ENCODE results near the gene LPIN1.

DNA sequence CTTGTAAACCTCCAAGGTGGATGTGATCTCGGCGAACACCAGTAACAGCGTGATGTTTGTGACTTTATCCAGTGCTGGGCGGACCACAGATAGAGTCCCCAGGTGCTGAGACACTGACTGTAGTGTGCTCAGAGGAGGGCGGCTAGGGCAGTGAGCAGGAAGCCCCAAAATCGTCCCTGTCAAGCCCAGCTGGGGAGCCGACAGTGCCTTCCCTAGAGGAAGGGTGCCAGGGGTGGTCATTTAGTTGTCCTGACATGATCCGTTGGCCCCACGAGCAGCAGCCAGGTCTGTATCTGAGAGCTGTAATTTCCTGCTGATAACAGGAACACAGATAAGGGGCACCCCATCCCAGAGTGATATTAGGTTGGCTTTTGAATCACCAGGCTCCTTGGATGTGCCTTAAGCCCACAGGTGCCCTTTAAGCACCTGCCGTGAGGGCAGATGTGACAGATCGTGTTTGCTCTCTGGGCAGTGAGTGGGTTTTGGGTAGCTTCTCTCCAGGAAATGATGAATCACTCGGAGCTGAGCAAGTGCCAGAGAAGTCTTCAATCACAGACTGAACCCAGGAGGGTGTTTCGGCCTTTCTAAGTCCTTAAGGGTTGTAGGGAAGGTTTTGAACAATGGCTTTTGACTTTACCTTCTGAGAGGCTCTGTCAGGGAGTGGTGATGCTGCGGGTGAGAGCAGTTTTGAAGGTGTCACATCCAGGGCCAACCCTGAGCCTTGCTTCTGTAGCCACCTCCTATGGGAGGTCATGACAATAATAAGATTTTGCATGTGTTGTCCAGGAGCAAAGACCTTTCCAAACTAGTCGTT, 7.7 kb downstream of the LPIN1 start:
- no peak for TF ChIP-seq SIN3A (IDR thresholded peaks at IDR 0.05; ENCODE audit: borderline replicate concordance, insufficient read depth, low read length)
- no peak for TF ChIP-seq TAF1 (IDR thresholded peaks at IDR 0.05; ENCODE audit: borderline replicate concordance, insufficient read depth, low read length)
- TF ChIP-seq POLR2AphosphoS5 (IDR thresholded peaks at IDR 0.05; ENCODE audit: low read depth, low read length): no peak
